Measurements from ENCODE around the gene C1orf105. TPM values are rescaled to one million over a fixed set of nuclear protein-coding genes. Genes with fewer than 3 reads are reported as not detected.
"Not testable (repeated sequence)": the region's sequence is repeated elsewhere in the genome, so short reads cannot be mapped to it uniquely, and the experiment has no call there.

The C1orf105 gene
- total RNA-seq, 1 donor from 2014 or later, result not detected

- no peak for DNase-seq (ENCODE audit: low read depth, low spot score)
Measured at GRCh38 chr1:172486805-172487454, 66.4 kb downstream of the C1orf105 start.

- DNase-seq (ENCODE audit: low read depth, low spot score), result no peak
Measured at GRCh38 chr1:172487550-172487949, 67.1 kb downstream of the C1orf105 start.

GRCh38 chr1:172488393-172488792 is 67.9 kb downstream of the C1orf105 start:
- no peak for DNase-seq (ENCODE audit: low read depth, low spot score)

- DNase-seq (ENCODE audit: low read depth, low spot score), result no peak
Measured at GRCh38 chr1:172489847-172490246, 69.4 kb downstream of the C1orf105 start.

- no peak for DNase-seq (ENCODE audit: low read depth, low spot score)
Measured at GRCh38 chr1:172492421-172492820, 71.9 kb downstream of the C1orf105 start.

- no peak for DNase-seq (ENCODE audit: low read depth, low spot score)
Measured at GRCh38 chr1:172494166-172494565, 73.7 kb downstream of the C1orf105 start.

GRCh38 chr1:172496127-172496526 is 75.6 kb downstream of the C1orf105 start:
- not testable (repeated sequence) for DNase-seq (ENCODE audit: low read depth, low spot score)

- no peak for DNase-seq (ENCODE audit: low read depth, low spot score)
Measured at GRCh38 chr1:172496678-172497077, 76.2 kb downstream of the C1orf105 start.

- DNase-seq (ENCODE audit: low read depth, low spot score), result no peak
Measured at GRCh38 chr1:172497230-172497629, 76.7 kb downstream of the C1orf105 start.

GRCh38 chr1:172498857-172499256 is 78.4 kb downstream of the C1orf105 start:
- DNase-seq (ENCODE audit: low read depth, low spot score), result no peak

GRCh38 chr1:172499636-172500141 is 79.2 kb downstream of the C1orf105 start:
- DNase-seq (ENCODE audit: low read depth, low spot score), result no peak

GRCh38 chr1:172500207-172500606 is 79.7 kb downstream of the C1orf105 start:
- no peak for DNase-seq (ENCODE audit: low read depth, low spot score)

- DNase-seq (ENCODE audit: low read depth, low spot score), result no peak
Measured at GRCh38 chr1:172507741-172508140, 87.3 kb downstream of the C1orf105 start.

- no peak for DNase-seq (ENCODE audit: low read depth, low spot score)
Measured at GRCh38 chr1:172510479-172510878, 90.0 kb downstream of the C1orf105 start.

- DNase-seq (ENCODE audit: low read depth, low spot score), result no peak
Measured at GRCh38 chr1:172512591-172512990, 92.1 kb downstream of the C1orf105 start.

- DNase-seq (ENCODE audit: low read depth, low spot score), result no peak
Measured at GRCh38 chr1:172513479-172513878, 93.0 kb downstream of the C1orf105 start.

- DNase-seq (ENCODE audit: low read depth, low spot score), result no peak
Measured at GRCh38 chr1:172514108-172514507, 93.6 kb downstream of the C1orf105 start.

GRCh38 chr1:172515436-172515835 is 95.0 kb downstream of the C1orf105 start:
- DNase-seq (ENCODE audit: low read depth, low spot score), result no peak

GRCh38 chr1:172515927-172516326 is 95.4 kb downstream of the C1orf105 start:
- no peak for DNase-seq (ENCODE audit: low read depth, low spot score)

GRCh38 chr1:172517081-172517480 is 96.6 kb downstream of the C1orf105 start:
- no peak for DNase-seq (ENCODE audit: low read depth, low spot score)

- DNase-seq (ENCODE audit: low read depth, low spot score), result no peak
Measured at GRCh38 chr1:172517545-172517944, 97.1 kb downstream of the C1orf105 start.

All from pulmonary artery endothelial cell (primary cell).